NCI-H1092 treated with DMSO at 0.1 percent for 48 hours (cell line): ENCODE data around the gene ZMIZ1.

Experiments used
- DNase-seq: peaks from one replicate; lab custom pipeline; 2025; lab: John Stamatoyannopoulos, UW

Gene ZMIZ1

GRCh38 chr10:79232864-79233263 lies 164.1 kb downstream of the ZMIZ1 start:
- no peak for DNase-seq

- no peak for DNase-seq
Observed at GRCh38 chr10:79234391-79235315, 165.9 kb downstream of the ZMIZ1 start.

GRCh38 chr10:79235765-79236432 lies 167.1 kb downstream of the ZMIZ1 start:
- no peak for DNase-seq

- DNase-seq: no peak
Observed at GRCh38 chr10:79236433-79236765, 167.6 kb downstream of the ZMIZ1 start.

GRCh38 chr10:79237454-79238157 lies 168.8 kb downstream of the ZMIZ1 start:
- no peak for DNase-seq

GRCh38 chr10:79238158-79238520 lies 169.4 kb downstream of the ZMIZ1 start:
- no peak for DNase-seq

GRCh38 chr10:79238606-79239005 lies 169.8 kb downstream of the ZMIZ1 start:
- DNase-seq: no peak

GRCh38 chr10:79239275-79239779 lies 170.6 kb downstream of the ZMIZ1 start:
- no peak for DNase-seq

GRCh38 chr10:79239924-79240581 lies 171.3 kb downstream of the ZMIZ1 start:
- DNase-seq: no peak

GRCh38 chr10:79241629-79241989 lies 172.8 kb downstream of the ZMIZ1 start:
- DNase-seq: no peak

GRCh38 chr10:79241990-79242619 lies 173.3 kb downstream of the ZMIZ1 start:
- DNase-seq: peak; percentile 40

GRCh38 chr10:79242620-79243152 lies 173.9 kb downstream of the ZMIZ1 start:
- peak; percentile 59 for DNase-seq

- peak; percentile 57 for DNase-seq
Observed at GRCh38 chr10:79243181-79244067, 174.7 kb downstream of the ZMIZ1 start.

GRCh38 chr10:79244068-79244442 lies 175.3 kb downstream of the ZMIZ1 start:
- DNase-seq: peak; percentile 34

GRCh38 chr10:79244841-79245504 lies 176.2 kb downstream of the ZMIZ1 start:
- DNase-seq: no peak

GRCh38 chr10:79245539-79246208 lies 176.9 kb downstream of the ZMIZ1 start:
- DNase-seq: no peak

GRCh38 chr10:79246209-79246581 lies 177.4 kb downstream of the ZMIZ1 start:
- no peak for DNase-seq

GRCh38 chr10:79246606-79247275 lies 178.0 kb downstream of the ZMIZ1 start:
- no peak for DNase-seq
